COR-L47 (cell line): ENCODE measurements around the gene ASPM.

Experiments
- DNase-seq: peaks from one replicate; lab custom pipeline; 2025; lab: John Stamatoyannopoulos, UW

ASPM gene, protein sequence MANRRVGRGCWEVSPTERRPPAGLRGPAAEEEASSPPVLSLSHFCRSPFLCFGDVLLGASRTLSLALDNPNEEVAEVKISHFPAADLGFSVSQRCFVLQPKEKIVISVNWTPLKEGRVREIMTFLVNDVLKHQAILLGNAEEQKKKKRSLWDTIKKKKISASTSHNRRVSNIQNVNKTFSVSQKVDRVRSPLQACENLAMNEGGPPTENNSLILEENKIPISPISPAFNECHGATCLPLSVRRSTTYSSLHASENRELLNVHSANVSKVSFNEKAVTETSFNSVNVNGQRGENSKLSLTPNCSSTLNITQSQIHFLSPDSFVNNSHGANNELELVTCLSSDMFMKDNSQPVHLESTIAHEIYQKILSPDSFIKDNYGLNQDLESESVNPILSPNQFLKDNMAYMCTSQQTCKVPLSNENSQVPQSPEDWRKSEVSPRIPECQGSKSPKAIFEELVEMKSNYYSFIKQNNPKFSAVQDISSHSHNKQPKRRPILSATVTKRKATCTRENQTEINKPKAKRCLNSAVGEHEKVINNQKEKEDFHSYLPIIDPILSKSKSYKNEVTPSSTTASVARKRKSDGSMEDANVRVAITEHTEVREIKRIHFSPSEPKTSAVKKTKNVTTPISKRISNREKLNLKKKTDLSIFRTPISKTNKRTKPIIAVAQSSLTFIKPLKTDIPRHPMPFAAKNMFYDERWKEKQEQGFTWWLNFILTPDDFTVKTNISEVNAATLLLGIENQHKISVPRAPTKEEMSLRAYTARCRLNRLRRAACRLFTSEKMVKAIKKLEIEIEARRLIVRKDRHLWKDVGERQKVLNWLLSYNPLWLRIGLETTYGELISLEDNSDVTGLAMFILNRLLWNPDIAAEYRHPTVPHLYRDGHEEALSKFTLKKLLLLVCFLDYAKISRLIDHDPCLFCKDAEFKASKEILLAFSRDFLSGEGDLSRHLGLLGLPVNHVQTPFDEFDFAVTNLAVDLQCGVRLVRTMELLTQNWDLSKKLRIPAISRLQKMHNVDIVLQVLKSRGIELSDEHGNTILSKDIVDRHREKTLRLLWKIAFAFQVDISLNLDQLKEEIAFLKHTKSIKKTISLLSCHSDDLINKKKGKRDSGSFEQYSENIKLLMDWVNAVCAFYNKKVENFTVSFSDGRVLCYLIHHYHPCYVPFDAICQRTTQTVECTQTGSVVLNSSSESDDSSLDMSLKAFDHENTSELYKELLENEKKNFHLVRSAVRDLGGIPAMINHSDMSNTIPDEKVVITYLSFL (N-terminal part only)

DNA sequence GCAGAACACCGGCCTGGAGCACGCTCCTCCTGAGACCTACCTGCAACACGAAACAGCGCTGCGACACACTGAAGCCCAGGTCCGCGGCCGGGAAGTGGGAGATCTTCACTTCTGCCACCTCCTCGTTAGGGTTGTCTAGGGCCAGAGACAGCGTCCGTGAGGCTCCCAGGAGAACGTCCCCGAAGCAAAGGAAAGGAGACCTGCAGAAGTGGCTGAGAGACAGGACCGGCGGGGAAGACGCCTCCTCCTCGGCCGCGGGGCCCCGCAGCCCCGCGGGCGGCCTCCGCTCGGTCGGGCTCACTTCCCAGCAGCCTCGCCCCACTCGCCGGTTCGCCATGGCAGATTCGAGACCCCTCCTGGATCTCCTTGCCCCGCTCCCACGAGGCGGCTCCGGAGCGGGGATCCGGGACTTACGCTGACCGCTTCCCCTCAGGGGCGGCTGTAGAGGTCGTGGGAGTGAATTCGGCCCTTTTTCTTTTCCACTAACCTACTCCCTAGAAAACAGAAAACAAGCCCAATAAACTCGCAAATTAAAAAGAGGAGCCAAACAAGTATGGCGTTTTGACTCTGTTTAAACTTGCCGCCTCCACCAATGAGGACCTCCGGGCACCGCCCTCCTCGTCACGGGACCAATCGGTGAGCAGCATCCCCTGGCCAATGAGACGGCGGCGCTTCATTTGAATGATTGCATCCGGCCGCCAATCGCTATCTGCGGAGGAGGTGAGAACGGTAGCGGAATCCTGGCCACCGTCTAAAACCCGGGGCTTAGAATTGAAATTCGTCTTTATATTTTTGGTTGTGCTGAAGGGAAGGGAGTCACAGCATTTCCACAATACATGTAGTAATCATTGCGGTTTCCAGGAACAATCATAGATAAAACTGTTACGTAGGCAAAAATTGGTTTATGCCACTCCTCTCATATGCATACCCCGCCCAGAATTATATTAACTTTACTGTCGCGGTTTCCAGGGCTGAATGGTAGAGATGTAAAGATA lies at the start of gene ASPM:
Gene ASPM, minus strand, starts transcription at position 569 of the 995 bp plus-strand sequence. Its CDS starts 232 bp downstream, at position 337.
- DNase-seq = peak; percentile 96

DNA sequence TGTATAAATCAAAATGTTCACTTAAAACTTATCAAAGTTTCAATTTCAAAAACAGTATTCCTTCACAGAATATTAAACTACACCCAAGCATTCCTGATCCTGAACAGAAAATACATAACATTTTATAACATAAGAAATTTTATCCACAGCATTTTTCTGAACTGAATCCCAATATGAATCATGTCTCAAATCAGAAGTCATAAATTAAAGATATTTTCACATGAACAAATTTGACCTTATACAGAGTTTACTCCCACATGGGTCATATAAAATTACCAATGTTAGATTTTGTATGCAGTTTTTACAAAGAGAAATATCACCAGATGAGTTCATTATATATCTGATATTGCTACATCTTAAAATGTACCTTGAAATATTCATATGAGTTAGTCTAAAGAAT lies 48.6 kb upstream of the ASPM start:
- no peak for DNase-seq

DNA sequence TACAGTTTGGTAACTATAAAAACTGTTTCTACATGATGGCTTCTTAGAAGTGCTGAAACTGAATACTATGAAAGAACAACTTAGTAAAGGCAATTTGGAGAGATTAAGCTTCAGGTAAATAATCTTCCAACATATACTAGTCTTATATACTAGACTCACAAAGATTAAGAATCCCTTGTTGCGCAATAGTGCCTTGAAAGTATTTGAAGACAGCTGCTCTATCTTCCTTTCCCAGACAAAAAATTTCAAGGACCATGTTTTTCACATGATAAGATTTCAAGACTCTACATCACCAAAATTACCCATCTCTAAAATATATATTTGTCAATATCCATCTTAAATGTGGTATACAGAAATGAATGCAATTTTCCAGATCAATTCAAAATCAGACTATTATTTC lies 37.7 kb upstream of the ASPM start:
- DNase-seq = no peak

DNA sequence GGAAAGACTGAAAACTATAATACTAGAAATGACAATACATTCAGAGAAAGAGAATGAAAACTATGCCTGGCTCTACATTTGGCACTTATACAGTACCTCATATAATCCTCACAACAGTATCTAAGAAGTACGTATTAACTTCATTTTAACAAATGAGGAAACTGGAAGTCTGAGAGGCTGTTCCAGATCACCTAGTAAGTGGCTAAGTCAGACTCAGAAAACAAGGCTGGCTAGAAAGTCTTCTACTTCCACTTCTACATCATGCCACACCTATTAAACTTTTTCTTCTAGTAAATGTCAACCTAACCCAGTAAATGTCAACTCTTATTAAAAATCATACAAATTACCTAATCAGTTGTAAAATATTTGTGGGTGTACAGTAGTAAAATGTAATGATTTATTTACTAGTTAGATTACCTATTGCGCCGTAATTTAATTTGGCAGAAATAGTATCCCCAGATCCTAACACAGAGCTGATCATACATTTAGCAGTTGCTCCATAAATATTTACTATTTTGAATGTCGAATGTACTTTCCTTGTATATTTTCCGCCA lies 36.8 kb upstream of the ASPM start:
- no peak for DNase-seq

DNA sequence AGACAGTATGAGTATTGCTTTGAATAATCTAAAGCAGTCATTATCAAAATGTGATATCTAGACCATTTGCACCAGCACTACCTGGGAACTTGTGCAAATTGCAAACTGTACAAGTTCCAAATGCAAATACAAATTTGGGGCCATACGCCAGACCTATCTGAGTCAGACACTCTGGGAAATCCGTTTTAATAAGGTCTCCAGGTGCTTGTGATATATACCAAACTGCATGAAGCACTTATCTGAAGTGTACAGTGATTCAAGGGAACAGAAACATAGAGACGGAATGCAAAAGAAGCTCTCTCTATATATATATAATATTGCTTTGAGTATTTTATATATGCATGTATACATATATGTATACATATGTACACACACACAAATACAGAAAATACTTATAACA lies 36.2 kb upstream of the ASPM start:
- DNase-seq = no peak

DNA sequence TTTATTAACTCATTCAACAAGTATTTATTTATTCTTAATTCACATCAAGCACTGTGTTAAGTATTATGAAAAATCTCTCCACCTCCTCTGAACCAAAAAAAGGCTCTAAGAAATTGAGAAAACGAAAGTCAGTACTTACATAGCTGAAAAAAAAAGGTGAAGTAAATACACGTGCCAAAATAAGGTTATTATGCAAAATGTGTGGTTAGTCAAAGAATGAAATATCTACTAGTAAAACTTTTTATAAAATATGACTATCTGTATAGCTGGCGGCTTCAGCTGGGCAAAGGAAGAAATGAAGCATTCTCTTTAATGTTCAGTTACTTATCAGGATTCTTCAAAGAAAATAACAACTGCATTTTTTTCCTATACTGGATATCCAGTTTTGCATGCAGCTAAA lies 35.5 kb upstream of the ASPM start:
- no peak for DNase-seq

DNA sequence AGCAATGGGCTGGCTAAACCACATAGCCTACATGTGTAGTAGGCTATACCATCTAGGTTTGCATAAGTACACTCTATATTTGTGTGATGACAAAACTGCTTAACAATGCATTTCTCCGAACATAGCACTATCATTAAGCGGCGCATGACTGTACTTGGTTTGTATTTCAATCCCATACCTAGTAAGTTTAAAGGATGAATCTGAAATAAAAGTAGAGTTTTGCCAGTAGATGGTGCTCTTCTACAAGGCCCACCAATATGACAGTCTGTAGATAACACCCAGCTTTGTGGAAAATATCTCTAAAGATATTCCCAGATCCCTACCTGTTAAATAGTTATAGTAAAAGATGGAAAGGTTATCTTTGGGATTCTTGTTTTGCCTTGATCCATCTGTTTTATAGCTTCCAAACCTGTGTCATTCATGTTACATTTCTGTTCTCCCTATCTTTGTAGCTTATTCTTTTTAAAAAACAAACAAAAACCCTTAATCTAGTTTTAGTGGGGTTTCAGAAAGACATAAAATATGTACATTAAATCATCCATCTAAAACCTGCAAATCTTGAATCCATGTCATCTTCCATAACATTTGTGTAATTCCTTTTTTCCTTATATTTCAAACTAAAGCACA lies 33.9 kb upstream of the ASPM start:
- peak; percentile 43 for DNase-seq

DNA sequence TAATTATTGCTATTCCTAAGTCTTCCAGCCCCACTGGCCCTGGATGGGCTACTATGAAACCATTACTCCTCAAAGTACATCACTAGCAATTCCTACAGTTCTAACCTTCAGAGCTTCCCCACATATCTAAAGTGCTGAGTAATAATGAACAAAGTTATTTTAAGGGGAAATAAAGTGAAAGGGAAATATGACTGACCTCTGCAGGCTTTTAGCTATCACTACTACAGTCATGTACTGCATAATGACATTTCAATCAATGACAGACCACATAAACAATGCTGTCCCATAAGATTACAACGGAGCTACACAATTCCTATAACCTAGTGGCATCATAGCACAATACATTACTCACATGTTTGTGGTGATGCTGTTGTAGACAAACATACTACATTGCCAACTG lies 32.5 kb upstream of the ASPM start:
- no peak for DNase-seq

DNA sequence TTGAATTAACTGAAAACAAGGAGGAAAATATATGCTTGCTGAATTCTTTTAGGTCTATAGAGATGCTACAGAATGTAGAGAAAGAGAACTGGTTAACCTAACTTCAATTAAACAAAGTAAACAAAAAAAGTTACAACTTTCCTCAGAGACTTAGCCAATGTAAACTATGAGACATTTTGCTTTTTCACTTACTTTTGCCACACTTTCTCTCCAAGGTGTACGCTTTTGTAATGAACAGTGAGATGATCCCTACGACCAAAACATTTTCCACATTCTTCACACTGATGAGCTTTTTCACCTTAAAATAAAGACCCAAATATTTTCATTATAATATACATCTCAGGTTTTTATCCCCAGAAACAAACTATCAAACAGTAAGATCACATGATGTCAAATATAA lies 28.3 kb upstream of the ASPM start:
- no peak for DNase-seq

DNA sequence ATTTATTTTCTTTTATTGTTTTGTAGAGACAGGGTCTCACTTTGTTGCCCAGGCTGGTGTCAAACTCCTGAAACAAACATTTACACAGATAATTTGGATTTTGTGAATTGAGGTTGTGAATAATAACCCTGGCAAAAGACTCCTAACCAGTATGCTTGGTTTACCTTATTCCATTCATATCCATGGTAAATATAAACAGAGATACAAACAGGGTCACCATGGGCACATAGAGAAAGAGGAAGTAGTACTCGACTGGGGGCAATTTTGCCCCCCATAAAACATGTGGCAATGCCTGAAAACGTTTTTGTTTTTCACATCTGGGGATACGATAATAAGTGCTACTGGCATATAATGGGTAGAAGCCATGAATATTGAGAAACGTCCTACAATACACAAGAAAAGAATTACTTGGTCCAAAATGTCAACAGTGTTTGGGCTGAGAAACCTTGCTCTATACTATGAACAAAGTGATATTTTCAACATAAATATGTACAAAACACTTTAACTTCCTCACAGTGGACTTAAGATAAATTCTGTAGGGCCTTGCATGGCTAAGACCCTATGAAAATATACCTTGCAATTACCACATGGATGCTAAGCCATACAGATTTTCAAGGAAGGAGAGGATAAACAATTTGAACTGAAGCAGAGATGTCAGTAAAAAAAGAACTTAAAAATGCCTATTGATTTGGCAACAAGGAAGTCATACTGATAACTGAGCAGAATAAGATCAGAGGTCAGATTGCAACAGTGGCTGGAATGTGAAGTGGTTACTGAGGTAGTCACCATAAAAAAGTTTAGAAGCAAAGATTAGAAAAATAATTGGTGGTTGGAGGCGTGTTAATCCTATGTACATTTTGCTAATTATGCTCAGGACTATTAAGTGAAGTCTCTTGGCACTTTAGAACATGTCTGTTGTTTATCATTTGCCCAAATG lies 27.4 kb upstream of the ASPM start:
- DNase-seq = no peak

DNA sequence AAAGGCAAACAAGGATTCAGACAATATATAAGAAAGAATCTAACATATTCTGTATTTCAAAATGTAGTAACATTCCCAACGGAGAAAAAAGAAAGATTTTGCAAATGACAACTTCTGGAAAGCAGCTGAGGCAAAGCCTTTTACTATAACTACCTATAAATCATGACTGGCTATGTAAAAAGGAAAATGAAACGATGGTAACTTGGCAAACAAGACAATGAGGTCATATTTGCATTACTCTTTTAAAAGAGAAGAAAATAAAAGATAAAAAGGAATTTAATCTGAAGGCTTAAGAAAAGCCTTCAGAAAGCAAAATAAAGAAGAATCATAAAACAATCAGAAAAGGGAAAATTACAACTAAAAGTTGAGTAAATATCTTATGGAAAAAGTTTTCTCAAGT lies 25.1 kb upstream of the ASPM start:
- no peak for DNase-seq

DNA sequence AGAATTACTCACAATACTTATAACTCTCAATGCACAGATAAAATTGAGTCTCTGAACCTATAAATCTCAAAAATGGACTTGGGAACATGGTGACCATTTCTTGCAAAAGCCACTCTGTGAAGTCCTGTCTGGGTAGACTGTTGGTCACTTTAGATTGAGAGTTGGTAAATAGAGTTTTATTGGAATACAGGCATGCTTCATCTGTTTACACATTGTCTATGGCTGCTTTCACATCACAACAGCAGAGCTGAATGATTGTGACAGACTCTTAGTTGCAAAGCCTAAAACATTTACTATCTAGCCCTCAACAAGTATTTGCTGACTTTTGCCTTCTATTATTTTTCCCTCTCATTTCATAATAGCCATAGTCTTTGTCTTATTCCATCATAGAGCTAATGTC lies 24.1 kb upstream of the ASPM start:
- DNase-seq = no peak

DNA sequence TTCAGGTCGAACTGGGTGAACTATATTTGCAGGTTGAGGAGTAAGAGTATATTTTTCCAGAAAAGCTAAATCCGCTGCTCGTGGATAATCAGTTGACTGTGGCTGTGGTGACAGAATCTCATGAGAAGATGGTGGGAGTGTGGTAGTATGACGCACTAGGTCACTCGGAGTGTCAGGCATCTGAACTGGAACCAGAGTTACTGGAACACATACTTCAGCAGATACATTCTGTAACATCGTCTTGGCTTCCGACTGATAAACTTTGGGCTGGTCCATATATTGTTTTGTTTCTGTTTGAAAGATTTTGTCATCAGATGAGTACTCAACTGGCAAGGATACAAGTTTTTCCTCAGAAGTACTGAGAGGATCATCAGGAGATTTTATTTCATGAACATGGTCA lies 13.0 kb upstream of the ASPM start:
- DNase-seq = no peak

DNA sequence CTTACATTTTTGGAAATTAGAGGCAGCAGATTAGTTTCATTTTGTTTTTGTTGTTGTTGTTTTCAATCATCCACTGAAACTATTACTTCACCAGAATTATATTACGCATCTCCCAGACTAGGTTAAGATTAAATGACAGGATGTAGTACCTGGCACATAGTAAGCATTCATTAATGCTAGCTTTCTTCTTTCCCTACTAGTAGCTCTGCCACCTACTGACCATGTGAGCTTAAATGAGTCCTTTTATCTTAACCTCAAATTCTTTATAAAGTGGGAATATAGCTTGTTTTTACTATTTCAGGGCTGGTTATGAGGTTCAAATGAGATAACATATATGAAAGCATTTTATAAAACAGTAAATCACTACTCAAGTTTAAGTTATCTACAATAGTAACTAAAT lies 10.2 kb upstream of the ASPM start:
- DNase-seq = no peak

DNA sequence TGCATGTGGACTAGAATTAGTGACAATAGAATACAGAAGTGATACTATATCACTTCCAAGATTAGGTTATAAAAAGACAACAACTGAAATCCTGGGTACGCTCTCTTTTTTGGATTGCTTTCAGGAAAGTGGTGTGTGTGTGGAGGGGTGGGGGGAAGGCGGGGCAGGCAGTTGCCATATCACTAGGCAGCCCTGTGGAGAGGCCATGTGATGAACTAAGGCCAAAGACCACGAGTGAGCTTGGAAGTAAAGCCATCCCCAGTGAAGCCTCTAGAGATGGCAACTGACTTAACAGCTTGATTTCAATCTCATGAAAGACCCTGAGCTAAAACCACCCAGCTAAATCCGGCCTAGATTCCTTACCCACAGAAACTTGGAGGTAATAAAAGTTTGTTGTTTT lies 6.2 kb upstream of the ASPM start:
- DNase-seq = no peak

DNA sequence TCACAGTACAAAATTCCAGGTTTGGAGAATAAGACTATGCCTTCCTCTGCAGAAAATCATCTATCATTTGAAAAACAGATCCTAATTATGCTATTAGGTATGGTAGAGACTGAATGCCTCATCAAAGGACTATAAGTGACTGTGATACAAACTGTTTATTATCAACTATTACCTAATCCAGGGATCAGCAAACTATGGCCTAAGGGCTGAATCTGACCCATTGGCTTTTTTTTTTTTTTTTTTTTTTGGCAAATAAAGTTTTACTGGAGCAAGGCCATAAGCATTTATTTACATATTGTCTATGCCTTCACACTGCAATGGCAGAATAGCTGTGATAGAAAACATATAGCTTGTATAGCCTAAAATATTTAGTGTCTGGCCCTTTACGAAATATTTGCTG lies 4.7 kb upstream of the ASPM start:
- no peak for DNase-seq

DNA sequence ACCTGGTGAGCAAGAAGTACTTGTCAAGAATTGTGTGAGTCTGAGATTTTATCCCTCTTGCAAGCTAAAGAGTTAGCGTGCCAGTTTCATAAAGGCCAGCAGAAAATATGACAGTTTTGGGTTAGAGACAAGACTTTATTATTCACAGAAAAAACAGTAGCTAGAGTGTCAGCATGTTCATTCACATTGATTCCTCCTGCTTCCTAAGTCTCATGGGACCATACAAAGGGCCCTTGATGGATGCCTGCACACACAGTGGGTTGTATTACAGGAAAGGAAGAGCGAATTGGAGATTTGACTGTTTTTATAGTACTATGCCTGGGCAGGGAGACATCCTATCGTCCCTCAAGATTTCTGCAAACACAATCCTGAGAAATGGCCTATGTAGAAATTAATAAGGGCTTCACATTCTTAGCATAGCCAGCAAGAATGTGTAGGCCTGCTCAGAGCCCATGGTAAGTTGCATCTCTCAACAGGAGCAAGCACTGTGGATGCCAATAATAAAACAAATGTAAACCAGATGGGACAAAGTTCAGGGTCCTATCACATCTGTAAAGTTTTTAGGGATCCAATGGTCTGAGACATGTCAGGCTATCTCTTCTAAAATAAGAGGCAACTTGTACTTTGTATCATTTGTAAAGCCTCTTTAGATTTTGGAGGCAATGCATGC lies 4.0 kb upstream of the ASPM start:
- no peak for DNase-seq

DNA sequence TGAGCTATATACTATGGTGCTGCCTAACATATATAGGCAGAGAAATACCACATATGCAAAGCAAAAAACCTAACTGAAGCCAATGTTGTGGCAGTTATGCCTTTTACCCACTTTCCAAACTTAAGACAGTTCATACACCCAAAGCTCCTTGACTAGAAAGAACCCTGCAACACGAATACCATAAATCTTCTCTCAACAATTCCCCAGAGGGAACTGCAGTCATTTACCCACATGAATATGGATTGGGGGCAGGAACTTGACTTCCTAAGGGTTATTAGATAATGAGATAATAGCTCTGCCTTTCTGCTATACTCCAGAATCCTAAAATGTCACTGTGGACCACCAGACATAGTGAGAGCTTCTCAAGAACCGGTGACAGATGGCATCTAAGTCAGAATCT lies 2.9 kb upstream of the ASPM start:
- DNase-seq = no peak
